Measurements from ENCODE around the gene HYOU1. TPM values are rescaled to one million over a fixed set of nuclear protein-coding genes. Genes with fewer than 3 reads are reported as not detected.
A peak's percentile ranks its signal among the peaks of the same experiment; 100 is the strongest.
"Not testable (repeated sequence)": the region's sequence is repeated elsewhere in the genome, so short reads cannot be mapped to it uniquely, and the experiment has no call there.

The HYOU1 gene
- polyA plus RNA-seq, 12 donors, result 35.2 to 51.0 (median 45.0) TPM; not detected in 1

- no peak for DNase-seq
These were observed 32.3 kb upstream of the HYOU1 start for GRCh38 chr11:119089319-119089718.

- no peak for DNase-seq
These were observed 31.4 kb upstream of the HYOU1 start for GRCh38 chr11:119088406-119088805.

GRCh38 chr11:119087747-119088241 lies 30.8 kb upstream of the HYOU1 start:
- DNase-seq, result no peak

GRCh38 chr11:119087123-119087522 lies 30.1 kb upstream of the HYOU1 start:
- DNase-seq, result no peak

- no peak for DNase-seq
These were observed 28.4 kb upstream of the HYOU1 start for GRCh38 chr11:119085437-119085847.

- peak; percentile 99 for DNase-seq
These were observed 27.8 kb upstream of the HYOU1 start, which contains the start of gene HMBS for GRCh38 chr11:119084663-119085436. Gene HMBS, plus strand, starts transcription at chr11:119084881. Its CDS starts 153 bp downstream, at chr11:119085034.

- DNase-seq, result no peak
These were observed 24.8 kb upstream of the HYOU1 start for GRCh38 chr11:119081682-119082260.

- DNase-seq, result no peak
These were observed 21.8 kb upstream of the HYOU1 start for GRCh38 chr11:119078675-119079420.

GRCh38 chr11:119077839-119078238 lies 20.8 kb upstream of the HYOU1 start:
- no peak for DNase-seq

GRCh38 chr11:119067371-119068222 lies 10.6 kb upstream of the HYOU1 start, which contains the start of gene VPS11:
Gene VPS11, plus strand, starts transcription at chr11:119067818. Its CDS starts 6 bp downstream, at chr11:119067824.
- peak; percentile 96 for DNase-seq

- DNase-seq, result no peak
These were observed 8.4 kb upstream of the HYOU1 start for GRCh38 chr11:119065369-119065768.

GRCh38 chr11:119062779-119063178 lies 5.8 kb upstream of the HYOU1 start:
- no peak for DNase-seq

GRCh38 chr11:119061256-119061655 lies 4.3 kb upstream of the HYOU1 start:
- no peak for DNase-seq

- DNase-seq, result not testable (repeated sequence)
These were observed 2.1 kb upstream of the HYOU1 start for GRCh38 chr11:119059128-119059527.

GRCh38 chr11:119056421-119056999 lies 495 bp downstream of the HYOU1 start:
- no peak for DNase-seq

GRCh38 chr11:119055901-119056300 lies 1.1 kb downstream of the HYOU1 start:
- DNase-seq, result no peak

GRCh38 chr11:119054418-119054817 lies 2.6 kb downstream of the HYOU1 start:
- no peak for DNase-seq

- no peak for DNase-seq
These were observed 4.7 kb downstream of the HYOU1 start for GRCh38 chr11:119052163-119052814.

- DNase-seq, result no peak
These were observed 5.4 kb downstream of the HYOU1 start for GRCh38 chr11:119051440-119052162.

GRCh38 chr11:119049081-119049480 lies 7.9 kb downstream of the HYOU1 start:
- no peak for DNase-seq
